Activated CD8-positive, alpha-beta memory T cell treated with anti-CD3 and anti-CD28 coated beads, Interleukin-2, amount 50 U/mL, for 1 hour (primary cell): ENCODE results near the gene PMS2.
"Not testable (repeated sequence)": the region's sequence is repeated elsewhere in the genome, so short reads cannot be mapped to it uniquely, and the experiment has no call there.

Source experiments
- DNase-seq: peaks from one replicate; pipeline ENCODE4 v3.0.0-alpha.2; 2020; ENCODE audit errors: extremely low read depth

PMS2 gene, protein sequence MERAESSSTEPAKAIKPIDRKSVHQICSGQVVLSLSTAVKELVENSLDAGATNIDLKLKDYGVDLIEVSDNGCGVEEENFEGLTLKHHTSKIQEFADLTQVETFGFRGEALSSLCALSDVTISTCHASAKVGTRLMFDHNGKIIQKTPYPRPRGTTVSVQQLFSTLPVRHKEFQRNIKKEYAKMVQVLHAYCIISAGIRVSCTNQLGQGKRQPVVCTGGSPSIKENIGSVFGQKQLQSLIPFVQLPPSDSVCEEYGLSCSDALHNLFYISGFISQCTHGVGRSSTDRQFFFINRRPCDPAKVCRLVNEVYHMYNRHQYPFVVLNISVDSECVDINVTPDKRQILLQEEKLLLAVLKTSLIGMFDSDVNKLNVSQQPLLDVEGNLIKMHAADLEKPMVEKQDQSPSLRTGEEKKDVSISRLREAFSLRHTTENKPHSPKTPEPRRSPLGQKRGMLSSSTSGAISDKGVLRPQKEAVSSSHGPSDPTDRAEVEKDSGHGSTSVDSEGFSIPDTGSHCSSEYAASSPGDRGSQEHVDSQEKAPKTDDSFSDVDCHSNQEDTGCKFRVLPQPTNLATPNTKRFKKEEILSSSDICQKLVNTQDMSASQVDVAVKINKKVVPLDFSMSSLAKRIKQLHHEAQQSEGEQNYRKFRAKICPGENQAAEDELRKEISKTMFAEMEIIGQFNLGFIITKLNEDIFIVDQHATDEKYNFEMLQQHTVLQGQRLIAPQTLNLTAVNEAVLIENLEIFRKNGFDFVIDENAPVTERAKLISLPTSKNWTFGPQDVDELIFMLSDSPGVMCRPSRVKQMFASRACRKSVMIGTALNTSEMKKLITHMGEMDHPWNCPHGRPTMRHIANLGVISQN

DNA sequence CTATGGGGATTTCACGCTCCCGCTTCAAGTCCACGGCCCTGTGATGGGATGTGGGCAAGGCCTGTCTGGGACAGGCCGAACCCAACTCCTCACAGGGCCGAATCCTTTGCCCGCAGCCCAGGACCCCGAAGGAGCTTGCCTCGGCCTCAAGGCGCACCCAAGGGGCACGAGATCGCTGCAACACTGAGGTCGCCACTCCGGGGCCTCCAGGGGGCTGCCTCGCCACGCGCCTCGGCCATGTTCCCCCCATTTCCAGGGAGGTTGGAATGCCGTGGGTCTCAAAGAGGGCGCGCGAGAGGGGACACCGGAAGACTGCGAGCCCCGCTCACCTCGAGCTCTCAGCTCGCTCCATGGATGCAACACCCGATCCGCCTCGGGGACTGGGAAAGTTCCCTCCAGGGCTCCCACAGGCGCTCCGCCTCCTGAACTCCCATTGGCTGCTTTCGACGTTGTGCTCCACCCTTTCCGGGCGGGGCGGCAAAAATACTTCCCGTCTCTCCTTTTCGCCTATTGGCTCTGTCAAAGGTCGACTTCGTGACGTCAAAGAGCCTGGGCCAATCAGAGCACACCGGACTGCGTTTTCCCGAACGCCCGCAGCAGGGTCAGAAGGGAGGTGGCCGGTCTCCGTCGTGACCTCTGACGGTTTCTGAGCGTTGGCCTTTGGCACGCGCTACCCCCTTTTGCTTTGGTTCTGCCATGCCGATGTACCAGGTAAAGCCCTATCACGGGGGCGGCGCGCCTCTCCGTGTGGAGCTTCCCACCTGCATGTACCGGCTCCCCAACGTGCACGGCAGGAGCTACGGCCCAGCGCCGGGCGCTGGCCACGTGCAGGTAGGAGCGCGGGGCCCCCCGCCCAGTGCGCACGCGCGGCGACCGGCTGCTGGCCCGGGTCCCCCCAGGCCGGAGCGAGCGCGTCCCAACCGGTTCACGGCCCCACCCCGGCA lies at the start of gene PMS2, which contains the start of gene AIMP2:
PMS2 (minus strand) TSS at position 382 of the 944 bp plus-strand sequence; CDS start at position 352, 30 bp downstream.
AIMP2 (plus strand) TSS at position 605 of the 944 bp plus-strand sequence; CDS start at position 697, 92 bp downstream.
- DNase-seq: peak; percentile 90

DNA sequence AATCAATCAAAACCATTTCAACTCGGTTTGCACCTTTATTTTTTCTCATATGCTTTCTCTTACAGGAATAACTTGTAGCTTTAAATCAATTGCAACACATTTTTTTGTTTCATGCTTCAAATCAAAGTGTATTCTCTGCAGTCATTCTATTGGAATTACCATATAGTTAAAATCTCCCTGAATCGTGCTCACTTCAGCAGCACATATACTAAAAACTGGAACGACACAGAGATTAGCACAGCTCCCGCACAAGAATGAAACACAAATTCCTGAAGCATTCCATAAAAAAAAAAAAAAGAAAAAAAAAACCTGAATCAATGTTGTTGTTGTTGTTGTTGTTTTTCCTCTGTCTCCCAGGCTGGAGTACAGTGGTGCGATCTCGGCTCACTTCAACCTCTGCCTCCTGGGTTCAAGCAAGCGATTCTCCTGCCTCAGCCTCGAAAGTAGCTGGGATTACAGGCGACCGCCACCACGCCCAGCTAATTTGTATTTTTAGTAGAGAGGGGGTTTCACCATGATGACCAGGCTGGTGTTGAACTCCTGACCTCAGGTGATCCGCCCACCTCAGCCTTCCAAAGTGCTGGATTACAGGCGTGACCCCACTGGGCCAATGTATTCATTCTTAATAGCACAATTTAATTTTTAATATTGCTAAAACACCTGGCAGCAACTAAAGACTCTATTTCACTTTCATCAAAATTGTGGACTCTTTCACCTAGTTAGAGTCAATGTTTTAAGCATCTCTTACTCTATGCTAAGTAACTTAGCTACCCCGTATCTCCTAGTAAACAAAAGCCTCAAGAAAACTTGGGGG lies 48.7 kb upstream of the PMS2 start:
- no peak for DNase-seq

DNA sequence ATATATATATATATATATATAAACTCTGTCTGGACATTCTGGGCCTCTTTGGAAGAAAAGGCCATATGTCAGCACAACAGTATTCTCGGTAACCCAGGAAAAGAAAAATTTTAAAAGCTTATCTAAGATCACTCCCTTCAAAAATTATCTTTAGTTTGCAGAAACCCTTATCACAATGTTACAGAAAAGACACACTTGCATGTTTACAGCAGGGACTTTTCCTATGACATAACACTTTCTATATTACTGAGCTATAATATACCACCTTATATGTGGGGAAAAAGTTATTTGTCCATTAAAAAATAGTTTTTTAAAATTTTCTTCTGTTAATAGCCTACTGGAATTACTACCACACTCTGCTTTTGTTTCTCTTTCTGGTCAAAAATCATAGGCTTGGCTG lies 47.8 kb upstream of the PMS2 start:
- DNase-seq: no peak

DNA sequence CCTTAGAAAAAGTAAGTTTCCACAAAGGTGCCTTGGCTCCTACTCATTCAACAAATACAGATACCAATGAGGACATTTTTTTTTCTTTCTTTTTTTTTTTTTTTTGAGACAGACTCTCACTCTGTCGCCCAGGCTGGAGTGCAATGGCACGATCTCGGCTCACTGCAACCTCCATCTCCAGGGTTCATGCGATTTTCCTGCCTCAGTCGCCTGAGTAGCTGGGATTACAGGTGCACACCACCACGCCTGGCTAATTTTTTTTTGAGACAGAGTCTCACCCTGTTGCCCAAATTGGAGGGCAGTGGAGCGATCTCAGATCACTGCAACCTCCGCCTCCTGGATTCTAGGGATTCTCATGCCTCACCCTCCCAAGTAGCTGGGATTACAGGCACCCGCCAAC lies 42.3 kb upstream of the PMS2 start:
- DNase-seq: not testable (repeated sequence)

DNA sequence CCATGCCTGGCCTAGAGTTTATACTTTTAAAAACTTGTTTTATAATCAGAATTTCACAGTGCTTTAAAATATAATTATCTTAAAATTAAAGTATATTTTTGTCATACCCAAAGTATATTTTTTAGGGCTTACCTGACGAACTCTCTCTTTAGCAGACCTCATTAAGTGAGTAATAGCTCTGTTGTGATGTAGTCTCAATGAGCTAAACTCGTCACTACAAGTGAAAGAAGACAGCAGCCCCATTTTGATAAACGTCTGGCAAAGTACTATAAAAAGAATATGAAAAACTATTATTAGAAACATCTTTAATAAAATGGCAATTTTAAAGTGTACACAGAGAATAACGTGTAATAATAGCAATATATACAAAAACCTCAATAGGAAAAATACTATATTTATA lies 40.9 kb upstream of the PMS2 start:
- DNase-seq: no peak

DNA sequence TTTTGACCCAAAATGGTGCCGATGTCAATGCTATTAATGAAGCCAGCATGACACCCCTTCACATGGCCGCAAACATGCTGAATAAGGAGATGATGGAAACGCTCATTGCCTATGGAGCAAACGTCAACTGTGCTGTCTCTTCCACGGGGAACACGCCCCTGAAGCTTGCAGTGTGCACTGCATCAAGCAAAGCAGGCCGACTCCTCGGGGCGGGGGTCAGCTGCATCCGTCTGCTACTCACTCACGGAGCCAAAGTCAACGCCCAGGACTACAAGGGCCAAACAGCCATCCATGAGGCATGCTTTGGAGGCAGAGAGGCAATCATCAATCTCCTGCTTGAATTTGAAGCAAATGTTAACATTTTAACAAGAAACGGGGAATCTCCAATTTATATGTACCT lies 26.8 kb upstream of the PMS2 start:
- no peak for DNase-seq

DNA sequence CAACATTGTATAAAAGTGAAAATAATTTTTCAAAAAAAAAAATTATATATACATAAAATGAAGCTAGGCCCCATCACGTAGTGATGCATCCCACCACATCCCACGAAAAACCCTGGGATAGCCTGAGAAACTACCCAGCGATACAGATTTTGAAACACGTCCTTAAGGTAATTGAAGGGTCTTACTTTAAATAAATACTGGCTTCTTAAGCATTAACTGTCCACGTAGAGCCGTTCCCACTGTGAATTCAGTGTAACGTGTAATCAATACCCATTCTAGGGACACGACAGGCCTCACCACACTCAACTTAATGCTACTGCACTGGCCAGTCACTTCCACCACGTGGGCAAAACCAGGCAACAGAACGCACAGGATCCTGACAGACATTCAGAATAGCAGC lies 26.3 kb upstream of the PMS2 start:
- no peak for DNase-seq

DNA sequence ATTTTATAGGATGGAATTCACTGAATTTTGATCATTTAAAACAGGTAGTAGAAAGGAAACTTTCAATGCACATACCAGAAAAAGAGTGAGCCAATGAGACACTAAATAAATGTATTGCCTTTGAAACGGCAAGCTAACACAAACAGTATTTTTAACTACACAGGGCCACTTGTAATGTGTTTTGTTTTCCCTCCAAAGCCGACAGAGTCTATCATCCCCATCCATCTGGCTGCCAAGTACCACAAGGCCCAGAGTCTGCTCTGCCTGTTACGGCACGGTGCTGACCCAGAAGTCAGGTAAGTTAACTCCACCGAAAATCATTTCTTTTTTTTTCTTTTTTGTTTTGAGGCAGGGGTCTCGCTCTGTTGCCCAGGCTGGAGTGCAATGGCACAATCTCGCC lies 23.8 kb upstream of the PMS2 start:
- DNase-seq: no peak

DNA sequence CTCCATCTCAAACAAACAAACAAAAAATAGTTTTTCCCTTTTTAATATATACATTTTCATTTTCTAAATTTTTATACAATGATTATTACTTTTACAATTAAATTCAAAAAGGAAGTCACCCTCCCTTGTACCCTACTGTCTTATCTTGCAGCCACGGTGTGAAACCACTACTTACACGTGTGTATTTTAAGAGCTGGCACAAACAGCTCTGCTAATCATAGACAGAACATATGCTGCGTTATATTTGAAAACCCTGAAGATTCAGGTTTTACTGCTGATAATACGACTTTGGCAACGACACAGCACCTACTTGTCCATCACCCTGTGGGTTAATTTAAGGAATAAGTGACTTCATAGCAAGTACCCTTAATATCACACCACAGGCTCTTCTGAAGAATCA lies 23.3 kb upstream of the PMS2 start:
- no peak for DNase-seq

DNA sequence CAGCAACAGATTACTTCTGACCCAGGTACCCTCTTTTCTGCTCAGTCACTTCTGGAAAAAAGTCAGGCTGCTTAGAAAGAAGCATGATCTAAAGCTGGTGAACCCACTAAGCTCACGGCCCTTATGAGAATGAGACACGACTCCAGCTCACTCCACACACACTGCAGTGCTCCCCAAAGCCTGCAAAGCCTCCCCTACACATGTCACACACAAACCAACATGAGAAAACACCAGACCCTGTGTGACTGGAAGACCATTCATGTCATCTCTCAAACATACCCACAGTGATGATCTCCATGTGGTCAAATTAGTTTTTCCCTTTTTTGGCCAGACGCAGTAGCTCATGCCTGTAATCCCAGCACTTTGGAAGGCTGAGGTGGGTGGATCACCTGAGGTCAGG lies 22.7 kb upstream of the PMS2 start:
- DNase-seq: no peak

DNA sequence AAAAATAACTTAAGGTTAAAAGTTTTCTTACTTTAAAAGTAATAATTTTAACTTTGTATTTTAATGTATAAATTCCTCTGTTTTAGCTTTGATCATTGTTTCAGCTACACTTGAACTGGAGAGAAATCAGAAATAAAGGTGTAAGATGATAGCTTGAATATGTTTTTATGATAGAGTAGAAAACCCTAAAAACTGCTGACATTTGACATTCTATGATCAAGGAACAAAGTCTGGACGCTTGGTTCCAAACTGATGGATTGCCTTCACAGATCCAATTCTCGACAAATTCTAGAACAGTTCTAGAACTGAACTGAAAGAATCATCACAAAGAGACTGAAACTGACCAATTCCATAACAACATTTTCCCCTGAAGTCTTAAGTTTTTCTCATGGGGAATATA lies 22.1 kb upstream of the PMS2 start, which contains the start of gene ANKRD61:
ANKRD61 (plus strand) TSS at position 389 of the 400 bp plus-strand sequence; CDS start at position 389, 0 bp downstream.
- no peak for DNase-seq

DNA sequence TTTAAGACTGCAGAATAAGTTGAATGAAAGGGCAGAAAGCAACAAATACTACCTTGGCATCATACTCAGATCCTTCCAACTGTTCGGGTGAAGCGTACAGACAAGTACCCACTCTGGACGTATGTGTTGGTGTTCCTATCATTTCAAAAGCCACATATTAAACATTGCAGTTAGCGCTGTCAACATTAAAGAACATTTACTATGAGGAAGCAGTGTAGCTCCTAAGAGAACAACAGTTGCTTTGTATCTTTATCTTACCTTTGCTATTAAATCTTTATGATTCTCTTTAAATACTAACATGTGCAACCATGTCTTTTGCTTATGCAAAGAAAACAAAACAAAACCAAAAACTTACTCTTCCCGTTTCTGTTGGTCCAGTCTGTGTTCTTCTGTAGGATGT lies 19.7 kb upstream of the PMS2 start:
- DNase-seq: no peak

DNA sequence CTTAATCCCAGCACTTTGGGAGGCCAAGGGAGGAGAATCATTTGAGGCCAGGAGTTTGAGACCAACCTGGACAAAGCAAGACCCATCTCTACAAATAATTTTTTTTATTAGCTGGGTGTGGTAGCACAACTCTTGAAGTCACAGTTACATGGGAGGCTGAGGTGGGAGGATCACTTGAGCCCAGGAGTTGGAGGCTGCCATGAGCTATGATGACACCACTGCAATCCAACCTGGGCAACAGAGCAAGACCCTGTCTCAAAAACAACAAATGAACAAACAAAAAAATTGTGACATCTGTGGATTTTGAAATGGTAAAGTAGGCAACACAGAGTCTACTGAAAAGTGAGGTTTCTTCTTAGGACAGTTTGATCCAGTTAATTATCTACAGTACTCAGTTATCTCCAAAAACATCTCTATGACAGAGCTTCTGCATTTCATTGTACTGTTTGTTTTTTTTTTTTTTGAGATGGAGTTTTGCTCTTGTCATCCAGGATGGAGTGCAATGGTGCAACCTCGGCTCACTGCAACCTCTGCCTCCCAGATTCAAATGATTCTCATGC lies 19.0 kb upstream of the PMS2 start:
- DNase-seq: no peak

DNA sequence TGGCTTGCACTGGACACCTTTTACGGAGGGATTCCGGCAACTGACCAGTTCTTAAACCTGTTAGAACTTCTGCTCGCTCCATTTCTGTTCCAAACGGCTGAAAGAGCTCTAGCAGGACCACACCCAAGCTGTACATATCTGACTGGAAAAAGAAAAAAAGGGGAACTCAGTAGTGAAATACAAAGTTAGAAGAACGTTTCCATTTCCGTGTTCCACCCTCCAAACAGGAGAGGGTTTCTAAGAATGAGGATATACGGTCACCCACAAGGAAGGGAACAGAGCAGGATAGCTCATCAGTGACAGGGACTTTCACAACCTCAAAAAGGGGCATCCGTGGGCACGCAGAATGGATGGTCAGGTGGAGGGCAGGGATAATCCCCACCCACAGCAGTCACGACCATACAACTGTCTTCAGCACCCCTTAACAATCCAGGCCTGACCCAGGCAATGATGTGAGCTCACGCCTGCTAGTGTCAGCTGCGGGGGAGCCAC lies 18.0 kb upstream of the PMS2 start:
- no peak for DNase-seq

DNA sequence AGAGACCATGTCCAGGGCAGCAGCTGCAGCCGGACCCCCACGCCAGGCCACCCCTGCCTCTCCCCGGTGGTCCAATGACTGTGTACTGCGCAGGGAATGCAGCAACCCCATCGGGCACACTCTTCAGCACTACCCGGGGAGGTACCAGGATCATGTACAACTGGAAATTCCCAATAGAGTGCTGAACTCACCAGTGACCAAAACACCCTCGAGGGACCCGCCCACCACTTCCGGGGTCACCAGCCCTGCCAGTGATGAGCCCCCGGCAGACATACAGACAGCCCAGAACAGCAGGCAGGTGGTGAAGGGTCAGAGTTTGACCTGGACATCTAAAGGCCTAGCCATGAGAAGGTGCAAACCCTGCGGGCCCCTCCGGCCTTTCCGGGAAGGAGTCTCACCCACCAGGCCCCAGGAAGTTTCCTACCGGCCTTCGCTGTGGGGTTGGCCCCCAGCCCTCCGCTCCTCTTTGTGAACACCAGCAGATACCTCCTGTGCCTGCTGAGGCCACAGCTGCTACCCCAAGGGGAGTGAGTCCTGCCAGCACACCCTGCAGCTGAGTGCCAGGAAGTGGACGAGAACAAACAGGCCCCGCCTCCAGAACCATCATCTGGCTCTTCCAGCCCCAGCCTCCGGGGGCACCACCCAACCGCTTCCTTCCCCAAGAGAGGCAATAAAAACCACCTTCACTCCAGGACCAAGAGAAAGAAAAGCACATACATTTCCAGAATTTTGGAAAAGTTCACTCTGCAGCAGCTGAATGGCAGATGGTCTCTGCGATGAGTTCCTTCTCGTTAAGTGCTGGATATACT lies 17.4 kb upstream of the PMS2 start:
- DNase-seq: peak; percentile 29

DNA sequence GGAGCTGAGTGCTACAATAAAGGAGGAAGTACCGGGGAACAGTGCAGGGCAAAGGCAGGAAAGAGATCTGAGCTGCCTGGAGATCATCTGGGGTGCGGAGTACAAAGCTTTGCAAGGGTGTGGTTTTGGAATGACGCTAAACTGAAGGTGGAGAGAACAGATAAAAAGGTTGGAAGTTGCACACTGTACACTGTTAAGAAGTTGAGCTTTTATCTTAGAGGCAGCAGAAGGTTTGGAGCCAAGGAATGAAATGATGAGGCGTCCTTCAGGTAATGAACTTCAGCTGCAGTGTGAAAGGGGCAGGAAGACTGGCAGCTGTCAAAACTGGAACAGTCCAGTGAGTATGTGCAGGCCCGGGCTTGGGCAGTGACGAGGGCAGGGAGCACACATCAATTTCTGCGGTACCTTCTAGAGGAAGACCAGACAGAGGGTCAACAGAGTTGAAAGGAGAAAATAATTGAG lies 15.2 kb upstream of the PMS2 start:
- no peak for DNase-seq

DNA sequence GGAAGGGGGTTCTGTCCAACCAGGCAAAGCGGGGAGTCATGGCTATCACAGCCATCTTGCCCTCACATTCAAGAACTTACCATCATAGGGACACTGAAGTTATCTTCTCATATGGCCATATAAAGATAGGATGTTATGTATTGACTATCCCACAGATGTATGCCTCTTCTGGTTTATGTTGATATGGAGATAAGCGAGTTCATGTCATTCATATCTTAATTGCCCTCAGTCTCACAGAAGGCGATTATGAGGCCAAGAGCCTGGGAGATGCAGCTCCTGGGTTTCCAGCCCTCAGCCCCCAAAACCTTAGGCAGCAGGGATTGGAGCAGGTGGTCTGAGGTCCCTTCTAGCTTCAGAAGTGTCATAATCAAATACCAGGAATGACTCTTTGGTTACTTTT lies 13.9 kb upstream of the PMS2 start:
- no peak for DNase-seq

DNA sequence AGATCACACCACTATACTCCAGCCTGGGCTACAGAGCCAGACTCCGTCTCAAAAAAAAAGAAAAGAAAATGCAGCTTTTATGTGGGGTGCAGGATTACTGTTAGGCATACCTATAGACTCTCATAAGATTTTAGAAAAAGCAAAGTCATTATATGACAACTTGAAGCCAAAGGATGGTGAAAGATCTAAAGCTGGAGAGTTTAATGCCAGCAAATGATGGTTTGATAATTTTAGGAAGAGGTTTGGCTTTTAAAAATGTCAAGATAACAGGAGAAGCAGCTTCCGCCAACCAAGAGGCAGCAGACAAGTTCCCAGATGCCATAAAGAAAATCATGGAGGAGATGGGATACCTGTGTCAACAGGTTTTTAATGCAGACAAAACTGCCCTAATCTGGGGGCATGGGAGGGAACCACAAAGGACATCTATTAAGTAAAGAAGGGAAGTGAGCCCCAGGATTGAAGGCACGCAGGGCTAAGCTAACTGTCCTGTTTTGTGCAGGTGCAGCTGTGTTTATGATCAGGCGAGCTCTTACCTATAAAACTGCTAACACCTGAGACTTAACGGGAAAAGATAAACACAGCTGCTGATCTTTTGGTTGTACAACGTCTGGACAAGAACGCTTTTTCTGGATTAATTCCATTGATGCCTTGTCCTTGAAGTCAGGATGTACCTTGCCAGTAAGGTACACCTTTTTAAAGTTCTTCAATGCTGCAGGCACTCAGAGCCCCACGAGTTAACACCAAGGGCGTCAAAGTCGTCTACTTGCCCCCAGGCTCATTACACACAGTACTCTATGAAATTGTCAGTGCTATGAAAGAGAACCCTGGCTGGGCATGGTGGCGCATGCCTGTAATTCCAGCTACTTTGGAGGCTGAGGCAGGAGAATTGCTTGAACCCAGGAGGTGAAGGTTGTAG lies 11.8 kb upstream of the PMS2 start:
- no peak for DNase-seq
